ENCODE data around the gene CRYZL1. TPM values are rescaled to one million over a fixed set of nuclear protein-coding genes. Genes with fewer than 3 reads are reported as not detected.

The CRYZL1 gene
- total RNA-seq, 1 donor from 2014 or later, result 30.7 TPM

DNA sequence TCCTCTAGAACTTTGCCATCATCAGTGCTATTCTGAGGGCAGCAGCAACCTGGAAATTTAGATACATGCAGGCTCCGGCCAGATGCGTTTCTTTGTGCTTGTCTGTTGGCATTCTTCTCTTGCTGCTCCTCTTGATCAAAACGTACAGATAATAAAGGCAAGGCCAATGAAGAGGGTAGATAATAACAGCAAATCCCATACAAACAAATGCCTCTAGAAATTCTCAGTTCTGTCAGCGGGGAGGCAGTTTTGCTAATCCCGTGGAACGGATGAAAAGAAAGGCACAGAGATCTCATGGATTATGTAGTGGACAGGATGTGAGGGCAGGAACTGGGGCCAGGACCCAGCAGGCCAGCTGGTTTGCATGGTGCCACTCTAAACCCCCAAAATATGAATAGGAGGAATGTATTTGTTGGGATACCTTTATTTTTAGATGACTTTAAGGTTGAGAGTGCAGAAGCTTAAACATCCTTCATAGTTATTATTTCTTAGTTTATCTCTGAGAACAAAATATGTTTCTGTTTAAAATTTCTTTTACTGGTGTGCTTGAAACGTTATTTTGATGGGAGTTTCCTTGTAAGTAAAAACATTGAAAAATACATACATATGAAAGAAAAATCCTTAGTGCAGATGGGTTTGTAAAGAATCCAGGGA is 2.2 kb upstream of the CRYZL1 start:
- Histone ChIP-seq H3K9me3 (ENCODE audit: insufficient read depth, low read depth, low read length) (no peaks in the 10 kb centered on the region), H3K27ac (ENCODE audit: low read depth, low read length) (peak overlapping the region; percentile 62), H3K9ac (ENCODE audit: low read length) (peak overlapping the region; percentile 89), H3K27me3 (ENCODE audit: insufficient read depth, low read length) (no peaks in the 10 kb centered on the region), H3K4me1 (ENCODE audit: insufficient read depth, low read length) (peaks cover 9% of the 10 kb centered on the region), H4K20me1 (ENCODE audit: insufficient read depth, low read length) (peaks cover 28% of the 10 kb centered on the region), H3K4me2 (ENCODE audit: low read length) (peak overlapping the region; percentile 93), H2AFZ (ENCODE audit: low read depth, low read length) (peak overlapping the region; percentile 54), H3K36me3 (ENCODE audit: insufficient read depth, low read length) (no peaks in the 10 kb centered on the region), H3K4me3 (ENCODE audit: insufficient read depth, low read depth, low read length) (peak overlapping the region; percentile 86), H3K79me2 (ENCODE audit: insufficient read depth, low read length) (peaks cover 84% of the 10 kb centered on the region)
- Mint-ChIP-seq H3K4me3 (ENCODE audit: unreplicated experiment) (peak overlapping the region; percentile 92), H3K27me3 (ENCODE audit: low read depth, unreplicated experiment) (no peaks in the 10 kb centered on the region), H3K9me3 (ENCODE audit: unreplicated experiment) (no peaks in the 10 kb centered on the region), H3K36me3 (ENCODE audit: low read depth, unreplicated experiment) (no peaks in the 10 kb centered on the region), H3K4me1 (ENCODE audit: low read depth, unreplicated experiment) (peaks cover 3% of the 10 kb centered on the region), H3K27ac (ENCODE audit: unreplicated experiment) (peak overlapping the region; percentile 92)
- TF ChIP-seq EZH2 (IDR thresholded peaks at IDR 0.05; ENCODE audit: insufficient read depth, low read length), result no peak
- TF ChIP-seq CTCF (IDR thresholded peaks at IDR 0.05; ENCODE audit: insufficient read depth, low read depth, low read length), result no peak
- no peak for FAIRE-seq
- peak; percentile 22 for DNase-seq (ENCODE audit: low read depth)

DNA sequence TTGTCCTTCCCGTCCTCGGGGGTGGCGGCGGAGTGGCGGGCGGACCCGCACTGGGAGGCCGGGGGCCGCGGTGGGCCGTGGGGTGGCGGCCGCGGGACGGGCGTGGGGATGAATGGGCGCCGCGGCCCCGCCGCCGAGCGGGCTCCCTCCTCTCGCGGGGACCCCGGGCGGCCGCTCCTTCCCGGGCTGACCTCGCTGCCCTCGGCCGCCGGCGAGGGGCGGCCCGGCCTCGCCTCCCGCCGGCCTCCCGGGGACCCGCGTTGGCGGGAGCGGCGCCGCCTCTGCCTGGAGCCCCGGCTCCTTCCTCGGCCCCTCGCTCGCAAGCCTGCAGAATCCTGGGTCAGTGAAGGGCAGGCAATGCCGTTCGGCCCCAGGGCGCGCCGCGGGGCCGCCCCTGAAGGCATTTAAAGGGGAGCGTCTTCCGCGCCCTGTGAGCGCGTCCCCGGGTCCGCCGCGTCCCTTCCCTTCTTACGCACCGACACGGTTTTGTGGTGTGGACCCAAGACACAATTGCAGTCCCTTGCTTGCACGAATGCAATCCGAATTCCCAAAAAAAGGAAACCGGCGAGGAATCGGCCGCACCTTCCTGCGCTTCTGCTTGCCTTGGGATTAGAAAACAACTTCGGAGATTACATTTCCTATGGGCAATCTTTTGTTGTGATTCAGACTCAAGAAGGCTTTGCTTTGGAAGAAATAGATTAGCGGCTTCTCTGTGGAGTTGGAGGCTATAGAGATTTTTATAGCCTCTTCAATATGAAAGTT is 1.5 kb upstream of the CRYZL1 start:
- FAIRE-seq (no peak), DNase-seq (ENCODE audit: low read depth) (peak; percentile 20)
- Histone ChIP-seq H3K27ac (ENCODE audit: low read depth, low read length) (peak overlapping the region; percentile 62), H3K79me2 (ENCODE audit: insufficient read depth, low read length) (peaks cover 83% of the 10 kb centered on the region), H3K4me3 (ENCODE audit: insufficient read depth, low read depth, low read length) (peak overlapping the region; percentile 86), H3K36me3 (ENCODE audit: insufficient read depth, low read length) (no peaks in the 10 kb centered on the region), H3K4me2 (ENCODE audit: low read length) (peak overlapping the region; percentile 93), H3K9ac (ENCODE audit: low read length) (peak overlapping the region; percentile 89), H3K27me3 (ENCODE audit: insufficient read depth, low read length) (no peaks in the 10 kb centered on the region), H2AFZ (ENCODE audit: low read depth, low read length) (peak overlapping the region; percentile 54), H4K20me1 (ENCODE audit: insufficient read depth, low read length) (peaks cover 21% of the 10 kb centered on the region), H3K9me3 (ENCODE audit: insufficient read depth, low read depth, low read length) (no peaks in the 10 kb centered on the region), H3K4me1 (ENCODE audit: insufficient read depth, low read length) (peaks cover 9% of the 10 kb centered on the region)
- peak overlapping the region; percentile 92 for H3K27ac Mint-ChIP-seq (ENCODE audit: unreplicated experiment)
- TF ChIP-seq EZH2 (IDR thresholded peaks at IDR 0.05; ENCODE audit: insufficient read depth, low read length) (no peak), CTCF (IDR thresholded peaks at IDR 0.05; ENCODE audit: insufficient read depth, low read depth, low read length) (no peak)
- peaks cover 1% of the 10 kb centered on the region for H3K4me1 Mint-ChIP-seq (ENCODE audit: low read depth, unreplicated experiment)
- H3K27me3 Mint-ChIP-seq (ENCODE audit: low read depth, unreplicated experiment), result no peaks in the 10 kb centered on the region
- no peaks in the 10 kb centered on the region for H3K36me3 Mint-ChIP-seq (ENCODE audit: low read depth, unreplicated experiment)
- peak overlapping the region; percentile 92 for H3K4me3 Mint-ChIP-seq (ENCODE audit: unreplicated experiment)
- H3K9me3 Mint-ChIP-seq (ENCODE audit: unreplicated experiment), result no peaks in the 10 kb centered on the region
